ENCODE data around the gene GOLGA8J. TPM values are rescaled to one million over a fixed set of nuclear protein-coding genes. Genes with fewer than 3 reads are reported as not detected.
"Not testable (repeated sequence)": the region's sequence is repeated elsewhere in the genome, so short reads cannot be mapped to it uniquely, and the experiment has no call there.

The GOLGA8J gene
- total RNA-seq, 2 experiments from 2014 or later, result 0.31 to 0.80 TPM

DNA sequence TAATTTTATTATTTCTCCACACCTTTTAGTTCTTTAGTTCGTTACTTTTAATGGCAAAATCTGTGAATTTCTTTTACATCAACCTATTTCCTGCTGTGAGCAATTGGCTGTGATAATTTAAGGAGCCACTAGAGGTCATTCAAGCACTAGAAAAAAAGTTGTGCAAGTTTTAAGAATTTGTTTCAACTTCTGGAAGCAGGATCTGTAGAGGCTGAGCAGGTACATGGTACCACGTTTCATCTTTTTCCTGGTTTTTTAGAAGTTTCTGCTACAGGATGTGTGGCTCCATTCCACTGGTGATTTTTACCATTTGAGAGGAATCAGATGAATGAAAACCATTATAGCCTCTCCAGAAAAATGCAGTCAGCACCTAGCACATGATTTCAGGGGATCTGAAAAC, 47.3 kb downstream of the GOLGA8J start:
- H3K36me3 Mint-ChIP-seq; DNase-seq; H3K4me3 Mint-ChIP-seq; H3K4me1 Mint-ChIP-seq; H3K9me3 Mint-ChIP-seq; POLR2A ChIA-PET; H3K27ac Mint-ChIP-seq; H3K27me3 Mint-ChIP-seq; ATAC-seq (ENCODE audit: low read depth): not testable (repeated sequence)

DNA sequence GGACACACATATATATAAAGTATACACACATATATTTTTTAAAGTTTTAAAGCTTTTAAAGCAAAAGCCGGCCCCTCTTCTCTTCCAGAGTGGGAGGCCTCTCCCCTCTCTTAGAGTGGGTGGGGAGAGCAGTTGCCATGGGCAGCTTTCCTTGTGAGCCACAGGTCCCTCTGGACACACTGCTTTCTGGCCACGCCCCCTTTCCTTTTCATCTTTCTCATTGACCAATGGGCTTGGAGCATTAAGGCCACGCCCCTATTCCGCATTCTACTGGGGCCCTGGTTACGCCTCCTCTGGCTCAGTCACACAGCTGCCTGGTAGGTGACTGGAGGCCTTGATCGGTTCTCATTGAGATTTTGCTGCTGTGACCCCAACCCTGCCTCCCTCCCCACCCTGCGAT, 52.0 kb downstream of the GOLGA8J start, which contains the start of gene GOLGA8T:
Gene GOLGA8T (plus strand): TSS at position 301 of the 400 bp plus-strand sequence. CDS start 98 bp downstream, at position 399.
- H3K4me1 Mint-ChIP-seq; H3K9me3 Mint-ChIP-seq; H3K4me3 Mint-ChIP-seq; H3K27me3 Mint-ChIP-seq; H3K27ac Mint-ChIP-seq; POLR2A ChIA-PET; DNase-seq; H3K36me3 Mint-ChIP-seq; ATAC-seq (ENCODE audit: low read depth): not testable (repeated sequence)

Other genes with a start within 250 kb of the GOLGA8J start
- gene GOLGA8T, start 52.1 kb downstream of the GOLGA8J start, total RNA-seq, result 1 to 10 TPM; 1.5 to 2.6 TPM

All from activated naive CD8-positive, alpha-beta T cell treated with anti-CD3 and anti-CD28 coated beads, Interleukin-2, amount 10 ng/mL, durations not matched to agents 7 days and 5 days (primary cell).